ENCODE results near the gene SYCP2L.

SYCP2L gene

DNA sequence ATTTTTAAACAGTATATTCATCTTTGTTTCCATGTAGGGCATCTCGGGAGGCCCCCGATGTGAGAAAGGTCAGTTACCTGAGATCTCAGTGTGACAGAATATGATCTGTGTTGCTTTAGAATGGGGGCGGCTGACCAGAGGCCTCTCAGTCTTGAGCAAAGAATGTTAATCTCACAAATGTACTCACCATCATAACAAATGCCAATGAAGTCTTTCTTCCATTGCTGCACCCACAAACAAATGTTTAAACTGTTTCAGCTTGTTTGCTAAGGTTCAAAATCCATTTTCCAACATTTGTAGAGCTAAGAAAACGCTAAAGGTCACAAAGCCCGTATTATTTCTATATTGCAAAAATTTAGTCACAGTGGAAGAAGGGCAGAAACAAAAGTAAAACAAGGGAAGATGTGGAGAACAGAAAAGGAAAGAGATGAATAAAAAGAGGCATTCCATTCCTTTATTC, 125.5 kb downstream of the SYCP2L start:
- DNase-seq: no peak

DNA sequence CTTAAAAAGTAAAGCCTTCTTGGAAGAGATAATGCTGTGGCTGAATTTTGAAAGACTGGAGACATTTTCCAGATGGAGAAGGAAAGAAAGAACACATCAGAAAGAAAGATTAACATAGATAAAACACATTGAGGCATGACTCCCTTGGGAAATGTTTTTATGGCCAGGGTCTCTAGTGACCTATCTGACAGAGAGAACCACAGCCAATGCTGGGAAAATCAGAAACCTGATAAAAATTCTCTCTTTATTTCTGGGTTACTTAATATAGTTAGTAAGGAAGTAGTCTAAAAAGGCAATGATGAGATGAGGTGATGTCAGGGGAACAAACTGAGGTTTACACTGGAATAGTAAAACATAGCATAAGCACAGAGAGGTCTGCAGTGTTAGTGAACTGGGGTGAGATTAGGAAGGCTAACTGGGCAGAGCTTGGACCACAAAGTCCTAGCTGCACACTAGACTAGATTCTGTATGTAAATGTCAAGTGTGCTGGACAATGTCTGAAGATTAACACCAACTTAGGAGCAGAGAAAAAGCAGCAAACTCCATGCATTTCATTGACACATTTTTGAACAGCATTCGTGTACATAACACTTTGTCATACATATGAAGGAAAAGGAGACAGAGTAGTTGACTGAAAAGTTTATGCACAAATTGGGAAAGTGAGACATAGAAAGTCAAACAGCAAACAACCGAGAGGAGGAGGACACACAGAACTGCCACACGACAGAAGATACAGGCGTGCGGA, 126.3 kb downstream of the SYCP2L start:
- DNase-seq: no peak

DNA sequence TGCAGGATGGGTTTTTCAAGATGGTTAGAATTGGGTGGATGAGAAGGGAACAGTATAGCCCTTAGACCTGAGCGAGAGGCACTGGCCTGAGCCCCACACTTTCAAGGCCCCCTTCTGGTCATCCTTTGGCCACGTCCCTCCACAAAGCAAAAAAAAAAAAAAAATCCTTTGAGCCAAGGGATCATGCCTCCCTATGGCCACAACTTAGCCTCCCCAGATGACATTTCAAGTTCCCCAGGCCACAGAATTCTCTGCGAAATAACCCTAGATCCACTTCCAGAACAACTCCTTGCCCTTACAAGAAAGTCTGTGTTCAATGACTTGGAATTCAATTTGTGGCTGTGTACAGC, 126.8 kb downstream of the SYCP2L start:
- DNase-seq: no peak

DNA sequence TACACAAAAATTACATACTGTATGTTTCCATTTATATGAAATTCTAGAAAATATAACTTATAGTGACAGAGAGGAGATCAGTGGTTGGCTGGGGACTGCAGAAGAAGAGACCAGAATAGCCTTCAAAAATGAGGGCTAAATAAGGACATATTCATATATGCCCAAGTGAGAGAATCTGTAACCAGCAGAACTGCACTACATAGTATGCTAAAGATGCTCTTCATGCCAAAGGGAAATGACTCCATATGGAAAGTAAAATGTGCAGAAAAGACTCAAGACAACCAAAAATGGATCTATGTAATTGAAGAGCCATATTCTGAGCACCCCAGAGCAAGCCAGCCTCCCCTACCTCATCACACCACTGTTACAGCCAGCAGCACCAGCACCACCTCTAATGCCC, 128.2 kb downstream of the SYCP2L start:
- no peak for DNase-seq

DNA sequence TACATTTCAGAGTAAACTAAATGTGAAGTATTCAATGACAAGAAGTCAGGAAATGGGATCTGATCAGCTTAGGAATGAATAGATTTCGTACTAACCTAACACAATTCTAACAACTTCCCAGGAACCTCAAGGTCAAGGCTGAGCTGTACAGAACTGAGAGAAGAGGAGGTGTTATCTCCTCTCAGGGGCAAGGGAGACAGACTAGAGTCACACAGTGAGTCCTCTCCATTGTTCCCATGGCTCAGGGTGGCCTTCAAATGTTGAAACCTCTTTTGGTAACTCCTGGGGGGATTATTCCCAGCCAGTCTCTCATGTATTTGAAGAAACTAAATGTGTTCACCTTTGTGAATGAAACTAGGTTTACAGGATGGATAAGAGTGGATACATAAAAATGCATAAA, 129.6 kb downstream of the SYCP2L start:
- DNase-seq: no peak

DNA sequence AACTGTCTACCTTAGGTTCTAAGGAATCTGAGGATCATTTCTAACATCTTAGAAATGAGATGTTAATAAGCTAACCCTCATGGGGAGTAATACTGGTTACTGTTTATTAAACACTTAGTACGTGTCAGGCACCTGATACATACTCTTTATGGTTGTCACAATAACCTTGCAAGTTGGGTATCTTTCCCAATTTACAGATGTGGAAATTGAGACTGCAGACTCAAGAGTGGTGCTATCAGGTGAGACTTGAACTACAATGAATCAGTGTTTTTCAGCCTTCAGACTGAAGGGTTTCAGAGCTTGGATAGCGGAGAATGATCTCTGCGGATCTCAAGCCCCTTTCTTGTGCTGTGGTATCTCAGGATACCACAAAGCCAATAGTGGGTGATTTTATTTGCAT, 130.2 kb downstream of the SYCP2L start:
- DNase-seq: no peak

DNA sequence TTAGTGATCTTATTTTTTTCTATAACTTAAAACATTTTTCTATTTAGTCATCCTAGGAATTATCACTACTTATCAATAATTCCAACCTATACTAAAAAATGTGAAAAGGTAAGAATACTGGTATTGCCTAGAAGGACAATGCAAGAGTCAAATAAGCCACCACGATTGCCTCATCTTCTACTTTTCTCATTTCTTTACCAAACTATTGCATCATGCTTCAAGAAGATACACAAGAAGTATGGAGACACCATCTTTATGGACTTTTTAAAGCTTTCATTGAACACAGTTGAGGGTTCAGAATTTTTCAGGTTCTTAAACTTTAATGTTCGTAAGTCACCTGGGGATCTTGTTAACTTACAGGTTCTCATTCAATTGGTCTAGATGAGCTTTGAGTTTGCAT, 131.4 kb downstream of the SYCP2L start:
- no peak for DNase-seq

DNA sequence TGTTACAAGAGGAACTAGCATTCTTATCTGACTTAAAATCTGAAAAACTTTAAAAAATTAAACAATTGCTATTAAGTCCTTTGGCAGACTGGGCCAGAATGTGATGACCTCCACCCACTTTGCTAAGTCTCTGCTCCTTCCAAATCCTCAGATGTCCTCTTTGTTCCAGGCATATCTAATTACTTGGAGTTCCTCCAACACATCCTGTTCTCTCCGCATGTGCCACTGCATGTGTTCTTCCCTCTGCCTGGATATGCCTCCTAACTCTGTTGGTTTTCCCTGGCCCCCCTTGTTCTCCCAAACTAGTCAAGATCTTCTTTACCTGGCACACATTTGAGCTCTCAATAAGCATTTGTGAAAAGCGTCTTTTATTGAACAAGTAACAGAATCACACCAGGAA, 134.2 kb downstream of the SYCP2L start:
- no peak for DNase-seq

DNA sequence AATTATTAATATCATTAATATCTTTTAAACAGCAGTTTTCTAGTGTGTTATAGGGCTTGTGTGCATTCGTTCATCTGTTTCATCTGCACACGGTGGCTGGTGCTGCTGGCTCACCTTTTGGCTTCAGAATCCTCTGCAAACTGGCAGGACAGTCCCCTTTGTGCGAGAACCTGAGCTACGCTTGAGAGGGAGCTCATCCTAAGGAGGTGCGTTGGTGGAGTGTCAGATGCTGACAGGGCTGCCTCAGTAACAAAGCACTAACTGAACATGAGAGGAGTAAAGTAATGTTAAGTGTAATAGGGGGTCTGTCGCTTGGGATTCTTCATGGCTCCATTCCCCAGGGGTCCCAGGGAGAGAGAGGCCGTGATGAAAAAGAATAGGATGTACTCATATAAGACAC, 134.9 kb downstream of the SYCP2L start:
- DNase-seq: no peak

DNA sequence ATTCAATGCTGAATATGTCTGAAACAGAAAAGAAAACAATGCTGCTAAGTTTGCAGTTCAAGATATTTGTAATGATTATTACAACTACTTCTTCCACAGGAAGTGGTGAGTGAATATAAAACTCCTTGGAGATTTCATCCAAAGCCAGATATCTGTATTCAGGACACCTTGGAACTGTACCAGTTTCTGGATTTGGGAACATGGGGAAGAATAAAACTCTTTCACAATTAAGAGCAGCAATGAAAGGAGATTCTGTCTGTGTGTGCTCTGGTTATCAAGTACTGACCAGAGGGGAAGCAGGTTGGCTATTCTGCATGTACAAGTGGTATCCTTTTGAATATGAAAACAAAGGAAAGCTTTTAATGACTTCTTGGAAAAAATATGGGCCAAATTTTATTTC, 136.2 kb downstream of the SYCP2L start:
- DNase-seq: no peak
